Stimulated activated CD4-positive, alpha-beta T cell treated with anti-CD3 and anti-CD28 coated beads, Interleukin-12 subunit alpha, Interleukin-12 subunit beta, amount 100 ng/mL, for 48 hours (primary cell): ENCODE data around the gene ATXN1.

Source experiments
- DNase-seq, 3 donors: peaks; one replicate each; pipeline ENCODE4 v3.0.0-alpha.2; 2020; ENCODE audit warnings: low read depth in 2 of 3, low spot score in 1 of 3

ATXN1 gene

DNA sequence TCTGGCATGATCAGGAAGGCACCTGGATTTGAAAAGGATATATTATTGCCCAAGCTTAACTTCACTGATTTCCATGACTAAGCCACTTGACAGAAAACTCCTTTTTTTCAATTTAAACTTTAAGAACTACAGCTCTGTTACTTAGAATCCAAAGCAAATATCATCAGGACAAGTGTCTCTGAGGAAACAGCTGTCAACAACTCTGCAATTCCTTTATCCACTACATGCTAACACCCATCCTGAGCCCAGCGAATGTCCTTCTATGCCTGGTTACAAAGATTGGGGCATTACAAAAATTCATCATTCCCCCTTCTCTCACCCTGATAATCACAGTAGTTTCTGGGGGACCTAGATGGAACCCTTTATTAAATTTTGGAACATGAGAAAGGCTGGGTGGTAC lies 386.1 kb downstream of the ATXN1 start:
- no peak for DNase-seq

DNA sequence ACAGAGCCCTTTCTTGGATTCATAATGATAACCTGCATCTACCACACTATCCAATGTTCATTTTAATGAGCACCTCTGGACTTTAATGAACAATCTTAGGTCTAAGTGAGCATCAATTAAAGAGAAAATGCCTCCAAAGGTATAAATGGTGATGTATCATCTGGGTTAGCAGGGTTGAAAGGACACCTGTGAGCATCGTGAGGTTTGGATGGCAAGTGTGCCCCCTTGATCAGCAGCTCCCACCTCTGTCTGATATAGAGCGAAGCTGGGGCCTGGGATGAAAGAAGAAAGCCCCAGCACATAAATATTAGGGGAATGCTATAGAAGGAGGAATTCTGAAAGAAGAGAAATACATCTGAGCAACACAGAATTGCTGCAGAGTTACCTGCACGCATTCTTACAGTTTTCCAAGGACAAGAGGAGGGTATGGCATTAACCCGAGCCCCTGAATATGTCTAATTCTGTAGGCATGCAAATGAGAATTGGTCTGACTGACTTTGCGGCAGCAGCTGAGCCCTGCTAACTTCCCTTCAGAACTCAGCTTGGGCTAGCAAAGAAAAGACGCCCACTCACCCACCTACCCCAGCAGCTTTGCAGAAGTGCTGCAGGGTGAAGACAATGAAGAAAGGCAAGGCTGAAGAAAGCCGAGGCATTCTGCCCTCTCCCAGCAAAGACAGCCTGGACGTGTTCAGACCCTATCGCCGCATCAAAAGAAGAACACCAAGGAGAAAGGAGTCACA lies 386.6 kb downstream of the ATXN1 start:
- DNase-seq = no peak

DNA sequence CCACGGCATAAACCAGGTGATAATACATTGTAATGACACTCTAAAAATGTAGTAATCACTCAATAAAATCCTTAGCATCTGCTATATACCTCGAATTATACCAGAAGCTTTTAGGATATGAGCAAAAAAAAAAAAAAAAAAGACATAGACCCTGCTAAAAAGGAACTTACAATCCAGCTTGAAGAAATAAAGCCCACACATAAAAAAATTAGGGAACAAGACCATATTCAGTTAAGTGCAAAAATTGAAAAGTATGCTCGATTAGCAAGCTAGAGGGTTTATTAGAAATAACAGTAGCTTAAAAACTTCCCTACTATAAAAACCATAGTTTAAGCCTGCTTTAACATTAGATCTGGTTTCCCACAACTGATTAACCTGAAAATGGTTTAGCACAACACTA lies 387.2 kb downstream of the ATXN1 start:
- DNase-seq = no peak

DNA sequence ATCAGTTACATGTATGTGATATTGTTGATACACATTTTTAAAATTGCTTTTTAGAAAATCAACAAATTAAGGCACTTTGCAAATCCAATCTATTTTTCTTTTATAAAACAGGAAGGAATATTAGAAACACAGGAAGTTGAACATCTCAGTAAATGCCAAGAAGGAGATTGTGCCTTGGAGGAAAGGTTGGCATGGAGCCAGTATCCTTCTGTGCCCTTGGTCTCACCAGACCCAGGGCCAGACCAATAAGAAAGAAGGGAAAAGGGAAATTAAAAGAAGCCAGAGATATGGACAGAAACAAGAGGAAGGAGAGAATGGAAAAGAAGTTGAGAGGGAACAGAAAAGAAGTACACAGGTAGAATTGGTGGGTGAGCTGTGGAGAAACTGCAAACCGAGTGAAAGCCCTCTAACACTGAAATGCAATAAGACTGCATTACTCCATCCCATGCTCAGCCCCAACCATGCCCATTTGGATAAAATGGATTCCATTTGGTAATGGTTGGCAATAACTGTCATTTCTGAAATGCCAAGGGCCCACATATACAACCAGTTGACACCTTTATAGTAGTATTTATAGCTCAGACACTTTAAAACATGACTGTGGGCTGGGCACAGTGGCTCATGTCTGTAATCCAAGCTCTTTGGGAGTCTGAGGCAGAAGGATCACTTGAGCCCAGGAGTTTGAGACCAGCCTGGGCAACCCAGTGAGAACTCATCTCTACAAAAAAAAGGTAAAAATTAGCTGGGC lies 389.1 kb downstream of the ATXN1 start:
- no peak for DNase-seq

DNA sequence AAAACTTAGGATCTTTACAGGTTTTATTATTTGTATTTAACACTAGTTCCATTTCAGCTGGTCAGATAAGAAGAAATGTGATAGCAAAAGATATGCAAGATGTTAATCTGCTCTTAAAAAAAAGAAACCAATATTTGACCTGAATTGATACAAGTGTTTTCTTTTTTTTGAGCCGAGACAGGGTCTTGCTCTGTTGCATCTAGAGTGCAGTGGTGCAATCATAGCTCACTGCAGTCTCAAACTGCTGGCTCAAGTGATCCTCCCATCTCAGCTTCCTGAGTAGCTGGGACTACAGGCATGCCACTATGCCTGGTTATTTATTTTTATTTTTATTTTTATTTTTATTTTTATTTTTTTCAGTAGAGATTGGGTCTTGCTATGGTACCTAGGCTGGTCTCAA lies 389.9 kb downstream of the ATXN1 start:
- DNase-seq = no peak

DNA sequence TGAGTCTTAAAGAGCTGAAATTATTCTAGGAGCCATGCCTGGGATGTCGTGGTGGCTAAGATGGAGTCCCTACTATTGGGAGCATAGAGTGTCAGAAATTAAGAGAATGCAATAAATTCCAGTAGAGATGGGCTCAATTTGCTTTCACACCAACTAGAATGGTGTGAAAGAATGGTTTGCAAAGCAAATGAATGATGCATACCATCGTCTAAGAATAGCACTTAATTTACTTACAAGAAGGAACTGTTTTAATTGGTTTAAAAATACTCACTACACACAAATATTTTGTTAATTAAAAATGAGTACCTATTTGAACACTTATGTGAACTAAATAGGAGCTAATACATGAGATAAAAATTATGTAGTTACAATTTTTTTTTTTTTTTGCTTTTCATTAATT lies 390.3 kb downstream of the ATXN1 start:
- no peak for DNase-seq

DNA sequence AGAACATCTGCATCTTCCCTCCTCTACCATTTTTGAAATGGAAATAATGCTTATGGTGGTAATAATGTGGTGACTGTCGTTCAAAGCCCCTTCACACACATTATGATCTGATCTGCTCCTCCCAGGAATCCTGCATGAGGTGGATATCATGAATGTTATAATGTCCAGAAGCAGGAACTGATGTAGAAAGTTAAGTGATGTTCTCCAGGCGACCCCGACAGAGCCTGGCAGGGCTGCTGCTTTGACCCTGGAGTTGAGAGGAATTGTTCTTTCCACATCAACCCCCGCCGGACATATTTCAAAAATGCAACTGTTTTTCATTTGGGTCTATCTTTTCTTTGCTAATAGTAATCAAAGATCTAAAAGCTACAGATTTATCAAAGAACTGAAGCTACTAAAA lies 391.3 kb downstream of the ATXN1 start:
- no peak for DNase-seq

DNA sequence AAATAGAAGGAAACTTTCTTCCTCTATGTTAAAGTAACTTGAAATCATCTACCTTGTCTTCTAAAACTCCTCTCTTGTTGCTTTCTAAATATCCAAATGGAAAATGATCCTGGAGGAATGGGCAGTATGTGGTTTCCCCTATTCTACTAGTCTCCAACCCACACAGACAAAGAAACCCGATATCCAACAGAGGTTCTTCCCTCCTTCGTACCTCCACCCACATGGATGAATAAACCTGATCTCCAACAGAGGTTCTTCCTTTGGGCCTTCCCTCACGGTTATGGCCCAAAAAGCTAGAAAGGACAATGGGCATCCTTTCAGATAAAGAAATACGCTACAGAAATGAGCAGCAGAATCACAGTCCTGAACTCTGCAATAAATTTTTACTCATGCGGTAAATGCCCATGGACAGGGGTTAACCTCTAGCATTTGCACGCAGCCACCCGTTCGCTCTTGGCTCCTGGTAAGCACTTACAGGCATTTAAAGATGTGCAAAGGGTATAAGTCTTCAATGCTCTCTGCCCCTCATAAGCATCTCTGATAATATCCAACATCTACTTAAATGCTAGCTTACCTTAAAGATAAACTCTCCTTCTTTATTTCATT lies 392.0 kb downstream of the ATXN1 start:
- no peak for DNase-seq

DNA sequence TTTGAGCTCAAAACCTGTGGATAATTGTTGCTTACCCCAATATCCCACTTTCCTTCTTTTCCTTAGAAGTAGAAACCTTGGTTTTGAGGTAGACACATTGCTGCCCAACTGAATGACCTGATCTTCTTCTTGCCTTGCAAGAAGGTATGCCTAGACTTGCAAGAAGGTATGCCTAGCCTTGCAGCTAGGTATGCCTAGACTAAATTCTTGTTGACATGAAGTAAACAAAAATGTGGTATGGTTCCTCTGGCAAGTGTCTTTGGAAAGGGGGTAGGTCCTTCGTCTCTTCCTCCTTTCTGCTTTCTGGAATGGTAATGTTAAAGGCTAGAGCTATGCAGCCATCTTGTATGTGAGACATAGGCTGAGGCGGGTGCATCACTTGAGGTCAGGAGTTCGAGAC lies 393.7 kb downstream of the ATXN1 start:
- no peak for DNase-seq

DNA sequence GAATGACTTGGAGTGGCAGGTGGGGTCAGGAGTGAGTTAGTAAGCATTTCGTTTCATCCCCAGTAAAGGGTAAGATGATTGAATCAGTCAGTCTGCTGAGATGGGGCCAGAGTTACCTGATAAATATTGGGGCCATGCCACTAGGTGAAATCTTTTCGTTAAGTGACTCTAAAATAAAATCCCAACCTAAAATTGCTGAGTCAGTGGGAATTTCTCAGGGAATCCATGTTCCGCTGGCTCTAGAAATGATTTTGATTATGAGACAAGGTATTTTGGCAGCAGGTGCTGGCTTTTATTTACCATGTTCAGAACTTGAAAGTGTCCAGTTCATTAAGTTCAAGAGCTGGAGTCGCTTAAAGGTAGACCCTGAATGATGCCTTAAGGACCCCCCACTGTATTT lies 397.5 kb downstream of the ATXN1 start:
- DNase-seq = no peak

DNA sequence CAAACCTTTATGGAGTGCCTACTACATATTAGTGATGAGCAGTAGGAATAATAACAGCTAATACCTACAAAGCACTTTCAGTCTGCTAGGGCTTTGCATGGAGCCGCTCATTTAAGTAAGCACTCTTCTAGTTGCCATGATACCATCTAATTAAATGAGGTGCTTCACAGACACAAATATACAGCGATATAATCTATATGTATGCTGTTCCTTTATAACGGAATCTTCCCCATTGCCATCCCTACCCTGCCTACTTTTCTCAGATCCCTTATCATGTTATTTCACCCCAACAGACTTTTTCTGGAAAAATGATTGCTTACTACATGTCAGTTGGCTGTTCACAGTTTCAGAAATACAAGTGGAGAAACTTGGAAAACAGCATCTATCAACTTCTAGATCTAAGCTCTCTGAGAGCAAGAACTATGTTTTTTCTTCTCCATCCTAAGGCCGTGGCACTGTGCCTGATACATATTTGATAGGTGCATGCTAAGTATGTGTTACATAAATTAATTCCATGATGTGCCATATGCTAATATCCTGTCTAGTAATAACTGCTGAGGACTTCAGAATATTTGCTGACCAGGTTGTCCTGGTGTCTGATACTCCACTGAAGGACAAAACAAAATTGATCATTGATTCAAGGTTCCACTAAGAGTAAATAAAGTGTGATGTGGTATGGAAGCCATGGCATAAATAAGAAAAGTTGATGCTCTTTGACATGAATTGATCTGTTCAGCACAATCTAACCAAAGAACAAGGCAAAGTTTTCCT lies 398.3 kb downstream of the ATXN1 start:
- no peak for DNase-seq

DNA sequence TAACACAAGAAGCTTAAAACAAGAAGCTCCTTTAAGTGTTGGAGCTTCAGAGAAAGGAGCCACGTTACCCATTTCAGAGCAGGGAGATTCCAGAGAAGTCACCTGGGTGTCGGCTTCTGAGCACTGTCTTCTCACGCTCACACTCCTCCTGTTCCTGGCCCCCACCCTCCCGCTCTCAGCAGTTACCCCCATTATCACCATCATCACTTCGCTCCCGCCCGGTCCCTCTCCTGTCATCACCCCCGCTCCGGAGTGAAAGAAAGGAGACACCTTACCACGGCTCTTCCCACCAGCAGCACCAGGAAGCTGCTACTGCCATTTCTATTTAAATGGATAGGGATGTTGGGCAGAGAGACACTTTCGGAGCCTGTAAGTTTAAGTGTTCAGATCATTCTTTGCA lies 399.0 kb downstream of the ATXN1 start:
- no peak for DNase-seq

DNA sequence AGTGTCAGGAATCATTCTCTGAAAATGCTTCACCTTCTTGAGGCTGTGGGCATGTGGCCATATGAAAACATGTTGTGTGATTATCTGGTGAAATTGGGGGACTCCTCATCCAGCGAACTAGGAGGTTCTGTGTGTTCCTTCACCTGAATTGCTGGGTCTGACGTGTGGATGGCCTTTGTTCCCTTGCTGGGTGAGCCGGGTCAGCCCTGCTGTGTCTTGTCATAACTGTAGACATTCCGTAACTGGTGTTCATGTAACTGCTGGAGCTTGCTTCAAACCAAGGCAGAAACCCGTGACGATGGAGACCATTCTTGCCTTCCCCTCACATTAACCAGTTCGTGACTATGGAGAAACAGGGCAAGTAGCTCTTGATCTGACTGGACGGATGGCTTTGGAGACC lies 399.4 kb downstream of the ATXN1 start:
- DNase-seq = no peak

DNA sequence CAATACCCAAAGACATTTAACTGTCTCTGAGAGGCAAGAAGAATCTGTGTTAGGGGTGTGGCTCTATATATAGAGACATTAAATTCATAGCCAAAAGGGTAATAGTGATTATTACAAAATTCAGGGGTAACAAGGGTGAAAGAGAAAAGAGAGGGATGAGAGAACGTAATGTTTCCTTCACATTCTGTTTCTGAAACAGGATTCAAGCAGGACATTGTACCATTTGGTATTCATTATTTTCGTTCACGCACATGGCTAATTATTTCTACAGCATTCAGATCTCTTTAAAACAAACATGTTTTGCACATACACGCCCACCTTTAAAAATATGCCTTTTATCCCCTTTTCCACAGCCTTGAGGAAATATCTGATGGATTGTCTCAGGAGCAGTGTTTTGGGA lies 400.1 kb downstream of the ATXN1 start:
- no peak for DNase-seq

DNA sequence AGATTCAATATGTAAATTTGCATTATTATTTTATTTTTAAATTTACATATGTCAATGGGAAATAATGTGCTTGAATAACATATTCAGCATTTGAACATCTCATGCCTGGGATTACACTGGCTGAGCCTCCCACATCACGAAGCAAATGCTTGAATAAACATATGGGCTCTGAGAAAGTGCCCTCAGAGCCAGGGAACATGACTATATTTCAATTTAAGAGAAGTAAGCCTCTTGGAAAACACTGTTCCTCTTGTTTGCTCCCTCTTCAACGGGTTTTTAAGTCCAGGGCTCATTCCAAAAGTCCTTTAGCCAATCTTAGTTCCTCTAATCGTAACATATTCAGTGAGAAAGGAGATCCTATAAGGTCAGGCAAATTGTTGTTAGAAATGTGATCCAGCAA lies 400.9 kb downstream of the ATXN1 start:
- DNase-seq = no peak

DNA sequence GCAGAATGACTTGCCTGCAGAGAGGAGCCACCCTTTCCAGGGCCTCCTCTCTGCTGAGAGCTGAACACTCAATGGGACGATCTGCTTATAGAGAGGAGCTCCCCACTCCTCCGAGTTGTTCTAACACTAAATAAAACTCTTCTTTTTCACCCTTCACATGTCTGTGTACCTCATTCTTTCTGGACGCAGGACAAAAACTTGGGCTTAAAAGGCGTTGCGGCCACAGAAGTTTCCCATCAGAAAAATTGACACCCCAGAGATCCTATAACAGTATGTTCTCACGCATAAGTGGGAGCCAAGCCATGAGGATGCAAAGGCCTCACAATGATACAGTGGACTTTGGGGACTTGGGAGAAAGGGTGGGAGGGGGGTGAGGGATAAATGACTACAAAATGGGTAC lies 401.7 kb downstream of the ATXN1 start:
- DNase-seq = no peak

DNA sequence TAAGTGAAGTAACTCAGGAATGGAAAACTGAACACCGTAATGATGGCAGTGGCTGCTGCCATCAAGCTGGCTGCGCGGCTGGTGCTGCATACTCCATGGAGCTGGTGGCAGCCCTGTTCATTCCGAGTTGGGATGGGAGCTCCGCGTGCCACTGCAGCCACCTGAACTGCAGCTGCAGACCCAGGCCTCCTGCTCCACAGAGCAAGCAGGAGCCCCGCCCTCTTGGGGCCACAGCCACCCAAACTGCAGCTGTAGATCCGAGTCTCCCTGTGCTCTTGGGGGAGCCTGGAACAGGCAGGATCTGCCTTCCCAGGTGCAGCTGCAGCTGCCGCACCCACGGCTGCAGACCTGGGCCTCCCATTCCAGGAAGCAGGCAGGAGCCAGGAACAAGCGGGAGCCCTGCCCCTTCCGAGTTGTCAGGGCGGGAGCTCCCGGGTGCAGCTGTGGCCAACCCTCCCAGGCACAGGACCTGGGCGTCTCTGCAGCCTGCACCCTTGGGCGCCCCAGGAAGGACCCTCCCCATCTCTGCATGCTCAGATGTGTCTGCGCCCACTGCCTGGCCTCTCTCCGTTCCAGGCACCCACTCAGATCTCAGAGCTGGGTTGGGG lies 402.6 kb downstream of the ATXN1 start:
- DNase-seq = no peak

DNA sequence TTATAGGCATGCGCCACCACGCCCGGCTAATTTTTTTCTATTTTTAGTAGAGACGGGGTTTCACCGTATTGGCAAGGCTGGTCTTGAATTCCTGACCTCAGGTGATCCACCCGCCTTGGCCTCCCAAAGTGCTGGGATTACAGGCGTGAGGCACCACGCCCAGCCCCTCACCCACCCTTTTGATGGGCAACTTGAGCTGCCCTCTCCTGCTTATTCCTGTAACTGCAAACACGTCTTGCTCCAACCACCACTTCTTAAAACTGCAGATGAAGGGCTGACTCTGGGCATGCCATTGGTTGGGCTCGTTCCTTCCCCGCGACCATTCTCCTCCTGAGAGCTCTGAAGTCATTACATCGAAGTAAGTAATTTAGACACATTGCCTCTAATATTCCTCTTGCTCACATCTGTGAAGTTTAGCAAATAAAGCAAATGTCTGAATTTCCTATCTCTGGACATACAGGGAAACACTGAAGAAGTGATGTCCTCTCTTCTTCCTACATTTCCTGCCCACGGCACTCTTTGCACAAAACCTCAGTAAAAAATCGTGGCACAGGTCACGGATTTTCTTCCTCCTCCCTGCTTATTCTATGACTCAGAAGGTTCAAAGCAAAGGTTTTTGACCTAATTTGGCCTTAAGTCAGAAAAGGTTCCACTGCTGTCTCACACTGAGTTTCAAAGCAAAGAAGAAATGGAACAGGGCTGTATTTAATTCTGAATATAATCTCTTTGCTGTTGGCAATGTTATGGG lies 405.4 kb downstream of the ATXN1 start:
- DNase-seq = no peak

DNA sequence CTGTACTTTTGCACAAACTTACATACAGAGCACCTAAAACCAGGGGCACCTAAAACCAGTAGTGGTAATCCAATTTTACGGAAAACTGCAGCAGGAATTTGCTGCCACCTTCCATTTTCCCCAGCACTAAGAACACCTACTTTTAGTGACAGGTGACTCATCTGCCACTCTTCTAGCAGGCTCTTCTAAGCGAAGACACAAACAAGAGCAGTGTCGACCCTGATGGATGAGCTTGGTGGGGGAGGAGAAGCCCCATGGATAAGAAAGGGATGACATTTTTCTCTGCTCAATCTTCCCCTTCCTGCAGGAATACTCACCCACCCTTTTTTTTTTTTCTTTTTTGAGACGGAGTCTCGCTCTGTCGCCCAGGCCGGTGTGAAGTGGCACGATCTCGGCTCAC lies 406.0 kb downstream of the ATXN1 start:
- no peak for DNase-seq

DNA sequence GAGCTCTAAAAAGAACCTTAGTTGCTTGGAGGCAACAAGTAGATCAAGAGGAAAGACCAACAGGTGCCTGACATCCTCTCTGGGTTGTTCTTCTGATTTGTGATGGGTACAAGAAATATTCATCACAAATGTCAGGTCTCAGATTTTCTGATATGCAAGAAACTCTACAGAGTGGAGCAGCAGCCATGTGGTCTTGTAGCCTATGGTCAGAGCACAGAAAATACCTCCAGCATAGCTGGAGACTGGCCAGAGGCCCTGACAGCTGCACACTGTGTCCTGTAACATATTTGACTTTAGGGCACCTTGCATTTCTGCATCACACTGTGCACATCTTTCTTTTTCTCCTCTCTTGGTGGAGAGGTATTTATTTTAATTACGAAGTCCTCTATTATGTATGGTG lies 406.6 kb downstream of the ATXN1 start:
- no peak for DNase-seq
